Measurements from ENCODE around the gene TUBAL3.
A peak's percentile ranks its signal among the peaks of the same experiment; 100 is the strongest.

The TUBAL3 gene

GRCh38 chr10:5373891-5374611, 30.6 kb downstream of the TUBAL3 start:
- no peak for DNase-seq

- peak; percentile 33 for DNase-seq
Observed at GRCh38 chr10:5373307-5373706, 31.3 kb downstream of the TUBAL3 start.

- no peak for DNase-seq
Observed at GRCh38 chr10:5370493-5371352, 33.9 kb downstream of the TUBAL3 start.

GRCh38 chr10:5369362-5370158, 35.1 kb downstream of the TUBAL3 start:
- DNase-seq, result no peak

GRCh38 chr10:5365928-5366327, 38.7 kb downstream of the TUBAL3 start:
- DNase-seq, result no peak

GRCh38 chr10:5364890-5365338, 39.7 kb downstream of the TUBAL3 start, which contains the start of gene UCN3:
Gene UCN3, plus strand, starts transcription at chr10:5364966. Its CDS starts 8,755 bp downstream, at chr10:5373721.
- DNase-seq, result no peak

GRCh38 chr10:5364374-5364773, 40.3 kb downstream of the TUBAL3 start:
- no peak for DNase-seq

- no peak for DNase-seq
Observed at GRCh38 chr10:5362873-5363272, 41.8 kb downstream of the TUBAL3 start.

GRCh38 chr10:5361966-5362365, 42.7 kb downstream of the TUBAL3 start:
- DNase-seq, result no peak

GRCh38 chr10:5360318-5360915, 44.2 kb downstream of the TUBAL3 start:
- no peak for DNase-seq

- no peak for DNase-seq
Observed at GRCh38 chr10:5356302-5356763, 48.3 kb downstream of the TUBAL3 start.

- DNase-seq, result no peak
Observed at GRCh38 chr10:5355594-5356301, 48.9 kb downstream of the TUBAL3 start.

GRCh38 chr10:5354068-5354467, 50.6 kb downstream of the TUBAL3 start:
- no peak for DNase-seq

- no peak for DNase-seq
Observed at GRCh38 chr10:5349362-5349761, 55.3 kb downstream of the TUBAL3 start.

- DNase-seq, result no peak
Observed at GRCh38 chr10:5346881-5347280, 57.7 kb downstream of the TUBAL3 start.

- no peak for DNase-seq
Observed at GRCh38 chr10:5344746-5345145, 59.9 kb downstream of the TUBAL3 start.

GRCh38 chr10:5343979-5344378, 60.6 kb downstream of the TUBAL3 start:
- no peak for DNase-seq

GRCh38 chr10:5343561-5343960, 61.1 kb downstream of the TUBAL3 start:
- DNase-seq, result no peak
